Uterus (tissue), 4 donors: ENCODE measurements around the gene TRIM46. TPM values are rescaled to one million over a fixed set of nuclear protein-coding genes. Genes with fewer than 3 reads are reported as not detected.

Experiments
- DNase-seq, 2 donors: peaks; one replicate each; pipeline ENCODE4 v3.0.0-alpha.2; 2019 to 2020
- H3K27ac ChIP-seq, 2 donors: fragments of 200-600 bp; sonication (generic); 1 replicate in 1 of 2; 2 replicates in 1 of 2; pipeline ENCODE4 v1.5.1; 2016 to 2018
- H3K27me3 ChIP-seq, 2 donors: fragments of 200-600 bp; sonication (generic); one replicate each; pipeline ENCODE4 v1.5.1; 2018 to 2019; ENCODE audit warnings: control low read depth in 1 of 2
- H3K36me3 ChIP-seq, 2 donors: fragments of 200-600 bp; sonication (generic); one replicate each; pipeline ENCODE4 v1.5.1; 2019; ENCODE audit warnings: control low read depth in 1 of 2
- H3K4me1 ChIP-seq, 2 donors: fragments of 200-600 bp; sonication (generic); one replicate each; pipeline ENCODE4 v1.5.1; 2018 to 2019; ENCODE audit warnings: control low read depth in 1 of 2
- H3K4me3 ChIP-seq, 2 donors: fragments of 200-600 bp; sonication (generic); 1 replicate in 1 of 2; 2 replicates in 1 of 2; pipeline ENCODE4 v1.5.1; 2018 to 2019; ENCODE audit warnings: mild to moderate bottlenecking in 1 of 2
- H3K9me3 ChIP-seq, 2 donors: fragments of 200-600 bp; sonication (generic); one replicate each; pipeline ENCODE4 v1.5.1; 2019; ENCODE audit warnings: control low read depth in 1 of 2
- POLR2A ChIP-seq, 2 donors: fragments of 450-650 bp; IDR thresholded peaks; one replicate each; pipeline ENCODE4 v1.6.1; 2016; ENCODE audit warnings: antibody characterized with exemption in 2 of 2, mild to moderate bottlenecking in 1 of 2, moderate library complexity in 1 of 2
- intact Hi-C: fragments of 100-400 bp; cut with DNase I; formaldehyde crosslinking; loops from one replicate; pipeline ENCODE4 v1.15.1; 2023; ENCODE audit warnings: low total_unique reads
- total RNA-seq, 4 donors: library from RNA; depleted of rRNA in 3 of 4; stranded (reverse); fragments of >200 nt in 3 of 4; gene quantifications; one replicate each; pipeline versions ENCODE4 v1.1.0 to v1.2.4, GENCODE V29; 2014 to 2023
- TF ChIP-seq, protein P1 (sequence below), 4 experiments: fragments of 200-600 bp in 2 of 4; fragments of 450-650 bp in 2 of 4; sonication (generic) in 2 of 4; IDR thresholded peaks; one replicate each; pipeline ENCODE4 v1.5.1; 2016 to 2019; ENCODE audit warnings: antibody characterized with exemption in 4 of 4, mild to moderate bottlenecking in 2 of 4, moderate library complexity in 1 of 4
- donor health status: DM: yes; HTN: yes; CAD: no.

Gene TRIM46
- total RNA-seq, 4 donors from 2014 or later, result 0.26 to 4.6 (median 2.5) TPM

DNA sequence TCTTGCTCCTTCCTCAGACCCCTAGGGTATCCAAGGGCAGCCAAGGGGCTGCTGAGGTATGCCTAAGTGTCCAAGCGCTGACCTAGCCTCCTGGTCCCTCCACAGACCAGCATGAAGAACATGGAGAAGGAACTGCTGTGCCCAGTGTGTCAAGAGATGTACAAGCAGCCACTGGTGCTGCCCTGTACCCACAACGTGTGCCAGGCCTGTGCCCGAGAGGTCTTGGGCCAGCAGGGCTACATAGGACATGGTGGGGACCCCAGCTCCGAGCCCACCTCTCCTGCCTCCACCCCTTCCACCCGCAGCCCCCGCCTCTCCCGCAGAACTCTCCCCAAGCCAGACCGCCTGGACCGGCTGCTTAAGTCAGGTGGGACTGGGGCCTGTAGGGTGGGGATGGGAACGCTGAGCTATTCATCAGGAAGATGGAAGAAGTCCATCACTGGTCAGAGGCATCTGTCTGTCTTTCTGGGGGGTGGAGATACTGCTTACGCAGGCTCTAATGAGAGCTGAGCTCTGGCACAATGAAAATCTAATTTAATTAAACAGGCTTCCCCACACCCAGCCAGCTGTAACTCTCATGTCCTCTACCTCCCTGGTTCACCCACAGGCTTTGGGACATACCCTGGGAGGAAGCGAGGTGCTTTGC, 1.8 kb downstream of the TRIM46 start:
- Histone ChIP-seq H3K4me3 (no peak overlapping the region), H3K9me3 (no peaks in the 10 kb centered on the region), H3K4me1 (peaks cover 0 to 4% of the 10 kb centered on the region in 2 donors), H3K27me3 (no peaks in the 10 kb centered on the region), H3K36me3 (no peaks in the 10 kb centered on the region), H3K27ac (no peak overlapping the region)
- no peak for TF ChIP-seq POLR2A (IDR thresholded peaks at IDR 0.05)
- TF ChIP-seq, protein P1, sequence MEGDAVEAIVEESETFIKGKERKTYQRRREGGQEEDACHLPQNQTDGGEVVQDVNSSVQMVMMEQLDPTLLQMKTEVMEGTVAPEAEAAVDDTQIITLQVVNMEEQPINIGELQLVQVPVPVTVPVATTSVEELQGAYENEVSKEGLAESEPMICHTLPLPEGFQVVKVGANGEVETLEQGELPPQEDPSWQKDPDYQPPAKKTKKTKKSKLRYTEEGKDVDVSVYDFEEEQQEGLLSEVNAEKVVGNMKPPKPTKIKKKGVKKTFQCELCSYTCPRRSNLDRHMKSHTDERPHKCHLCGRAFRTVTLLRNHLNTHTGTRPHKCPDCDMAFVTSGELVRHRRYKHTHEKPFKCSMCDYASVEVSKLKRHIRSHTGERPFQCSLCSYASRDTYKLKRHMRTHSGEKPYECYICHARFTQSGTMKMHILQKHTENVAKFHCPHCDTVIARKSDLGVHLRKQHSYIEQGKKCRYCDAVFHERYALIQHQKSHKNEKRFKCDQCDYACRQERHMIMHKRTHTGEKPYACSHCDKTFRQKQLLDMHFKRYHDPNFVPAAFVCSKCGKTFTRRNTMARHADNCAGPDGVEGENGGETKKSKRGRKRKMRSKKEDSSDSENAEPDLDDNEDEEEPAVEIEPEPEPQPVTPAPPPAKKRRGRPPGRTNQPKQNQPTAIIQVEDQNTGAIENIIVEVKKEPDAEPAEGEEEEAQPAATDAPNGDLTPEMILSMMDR (IDR thresholded peaks at IDR 0.05), result no peak
- intact Hi-C loops, result loop anchor here (5.0 kb wide), 1 partner anchor 52 kb away; no protein-coding TSS in a partner anchor
- no peak for DNase-seq

DNA sequence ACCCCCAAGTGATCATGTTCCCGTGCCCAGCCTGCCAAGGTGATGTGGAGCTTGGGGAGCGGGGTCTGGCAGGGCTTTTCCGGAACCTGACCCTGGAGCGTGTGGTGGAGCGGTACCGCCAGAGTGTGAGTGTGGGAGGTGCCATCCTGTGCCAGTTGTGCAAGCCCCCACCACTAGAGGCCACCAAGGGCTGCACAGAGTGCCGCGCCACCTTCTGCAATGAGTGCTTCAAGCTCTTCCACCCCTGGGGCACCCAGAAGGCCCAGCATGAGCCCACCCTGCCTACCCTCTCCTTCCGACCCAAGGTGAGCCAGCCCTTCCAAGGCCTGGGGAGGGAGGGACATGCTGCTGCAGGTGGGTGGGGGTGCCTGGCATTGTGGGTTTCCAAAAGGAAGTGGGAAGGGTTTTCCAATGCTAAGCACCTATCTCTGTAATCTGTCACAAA, 2.3 kb downstream of the TRIM46 start:
- TF ChIP-seq, protein P1 (IDR thresholded peaks at IDR 0.05), result no peak
- TF ChIP-seq POLR2A (IDR thresholded peaks at IDR 0.05), result no peak
- peak in 1 of 2 donors; percentile 25 for DNase-seq
- no peak overlapping the region for H3K4me3 ChIP-seq
- H3K36me3 ChIP-seq, result no peaks in the 10 kb centered on the region
- H3K27me3 ChIP-seq, result no peaks in the 10 kb centered on the region
- no peaks in the 10 kb centered on the region for H3K9me3 ChIP-seq
- H3K27ac ChIP-seq, result no peak overlapping the region
- peaks cover 0 to 4% of the 10 kb centered on the region in 2 donors for H3K4me1 ChIP-seq
- intact Hi-C loops, result loop anchor here (5.0 kb wide), 1 partner anchor 51 kb away; no protein-coding TSS in a partner anchor

DNA sequence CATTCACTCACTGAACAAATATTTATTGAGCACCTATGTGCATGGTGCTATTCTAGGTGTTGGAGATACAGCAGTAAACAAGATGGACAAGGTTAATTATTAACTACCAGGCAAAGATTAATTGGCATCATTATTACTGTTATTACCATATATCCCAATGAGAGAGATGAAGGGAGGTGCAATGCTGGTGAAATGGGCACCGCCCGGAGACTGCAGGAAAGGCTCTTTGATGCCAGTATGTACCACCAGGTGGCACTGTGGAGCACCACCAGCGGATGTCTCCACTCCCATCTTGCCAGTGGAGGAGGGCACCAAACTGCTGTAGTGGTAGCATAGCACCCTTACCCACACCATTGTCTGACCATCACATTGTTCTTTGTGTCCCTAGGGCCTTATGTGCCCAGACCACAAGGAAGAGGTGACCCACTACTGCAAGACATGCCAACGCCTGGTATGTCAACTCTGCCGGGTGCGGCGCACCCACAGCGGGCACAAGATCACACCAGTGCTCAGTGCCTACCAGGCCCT, 3.0 kb downstream of the TRIM46 start:
- Histone ChIP-seq H3K9me3 (no peaks in the 10 kb centered on the region), H3K4me1 (peaks cover 0 to 4% of the 10 kb centered on the region in 2 donors), H3K27me3 (no peaks in the 10 kb centered on the region), H3K4me3 (no peak overlapping the region), H3K36me3 (no peaks in the 10 kb centered on the region), H3K27ac (no peak overlapping the region)
- intact Hi-C loops, result loop anchor here (5.0 kb wide), 1 partner anchor 51 kb away; no protein-coding TSS in a partner anchor
- no peak for TF ChIP-seq POLR2A (IDR thresholded peaks at IDR 0.05)
- TF ChIP-seq, protein P1 (IDR thresholded peaks at IDR 0.05), result peak; percentile 88 to 92 (median 89)
- peak; percentile 81 to 83 for DNase-seq

DNA sequence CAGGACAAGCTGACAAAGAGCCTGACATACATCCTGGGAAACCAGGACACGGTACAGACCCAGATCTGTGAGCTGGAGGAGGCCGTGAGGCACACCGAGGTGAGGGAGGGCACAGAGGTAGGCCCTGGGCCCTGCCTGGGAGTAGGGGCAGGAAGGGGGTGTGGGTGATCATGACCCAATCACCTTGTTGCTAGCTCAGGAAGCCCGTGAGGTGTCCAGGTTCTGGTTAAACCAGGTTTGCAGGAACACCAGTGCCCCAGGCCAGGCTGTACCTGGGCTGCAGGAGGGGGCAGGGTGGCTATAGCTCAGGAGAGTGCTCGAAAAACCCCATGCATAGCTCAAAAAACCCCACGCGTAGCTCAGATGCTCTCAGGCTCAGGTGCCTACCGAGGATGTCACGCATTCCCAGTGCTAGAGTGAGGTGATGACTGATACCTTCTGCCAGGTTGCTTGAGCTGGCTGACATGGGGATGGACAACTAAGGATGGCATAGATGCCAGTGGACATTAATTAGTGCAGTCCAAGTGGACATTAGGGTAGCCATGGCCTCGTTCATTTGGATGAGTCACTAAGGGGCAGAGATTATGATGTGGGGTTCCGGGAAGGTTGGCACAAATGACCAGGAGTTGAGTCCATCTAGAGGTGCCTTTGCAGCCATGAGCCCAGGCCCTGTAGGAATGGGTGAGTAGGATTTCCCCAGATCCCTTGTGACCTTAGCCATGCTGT, 3.7 kb downstream of the TRIM46 start:
- no peaks in the 10 kb centered on the region for H3K9me3 ChIP-seq
- no peak overlapping the region for H3K4me3 ChIP-seq
- no peaks in the 10 kb centered on the region for H3K36me3 ChIP-seq
- H3K27ac ChIP-seq, result no peak overlapping the region
- intact Hi-C loops, result loop anchor here (5.0 kb wide), 1 partner anchor 50 kb away; no protein-coding TSS in a partner anchor
- TF ChIP-seq, protein P1 (IDR thresholded peaks at IDR 0.05), result no peak
- no peak for TF ChIP-seq POLR2A (IDR thresholded peaks at IDR 0.05)
- no peaks in the 10 kb centered on the region for H3K27me3 ChIP-seq
- peak in 1 of 2 donors; percentile 13 for DNase-seq
- peaks cover 0 to under 1% of the 10 kb centered on the region in 2 donors for H3K4me1 ChIP-seq
